GM19240 (cell line): ENCODE data around the gene SIRPD.
"Not testable (repeated sequence)": the region's sequence is repeated elsewhere in the genome, so short reads cannot be mapped to it uniquely, and the experiment has no call there.

Experiments used
- DNase-seq: peaks from one replicate; pipeline ENCODE4 v3.0.0; 2011; ENCODE audit warnings: low spot score; ENCODE audit not compliant: insufficient read length

The SIRPD gene

GRCh38 chr20:1557605-1558004, at the start of gene SIRPD:
Gene SIRPD, minus strand, starts transcription at chr20:1557705. Its CDS starts 52 bp downstream, at chr20:1557653.
- DNase-seq, result no peak

GRCh38 chr20:1600736-1601135, 43.2 kb upstream of the SIRPD start:
- no peak for DNase-seq

- no peak for DNase-seq
These were observed 37.8 kb upstream of the SIRPD start for GRCh38 chr20:1595333-1595732.

GRCh38 chr20:1588533-1589460, 31.3 kb upstream of the SIRPD start:
- DNase-seq, result no peak

GRCh38 chr20:1587781-1588532, 30.5 kb upstream of the SIRPD start:
- DNase-seq, result no peak

- DNase-seq, result no peak
These were observed 22.0 kb upstream of the SIRPD start for GRCh38 chr20:1579488-1579887.

- DNase-seq, result no peak
These were observed 20.4 kb upstream of the SIRPD start for GRCh38 chr20:1577906-1578305.

- DNase-seq, result not testable (repeated sequence)
These were observed 19.8 kb upstream of the SIRPD start for GRCh38 chr20:1577313-1577712.

- DNase-seq, result no peak
These were observed 19.1 kb upstream of the SIRPD start for GRCh38 chr20:1576641-1577040.

- not testable (repeated sequence) for DNase-seq
These were observed 18.5 kb upstream of the SIRPD start for GRCh38 chr20:1576003-1576402.

- DNase-seq, result not testable (repeated sequence)
These were observed 14.1 kb upstream of the SIRPD start for GRCh38 chr20:1571583-1571982.

GRCh38 chr20:1569415-1569881, 11.9 kb upstream of the SIRPD start:
- no peak for DNase-seq

GRCh38 chr20:1568163-1568490, 10.6 kb upstream of the SIRPD start:
- no peak for DNase-seq

GRCh38 chr20:1567392-1568162, 10.1 kb upstream of the SIRPD start:
- DNase-seq, result no peak

- no peak for DNase-seq
These were observed 9.2 kb upstream of the SIRPD start for GRCh38 chr20:1566701-1567100.

GRCh38 chr20:1565461-1565860, 8.0 kb upstream of the SIRPD start:
- no peak for DNase-seq

- DNase-seq, result no peak
These were observed 6.1 kb upstream of the SIRPD start for GRCh38 chr20:1563598-1563997.

- DNase-seq, result no peak
These were observed 5.1 kb upstream of the SIRPD start for GRCh38 chr20:1562622-1563021.

- DNase-seq, result no peak
These were observed 3.8 kb upstream of the SIRPD start for GRCh38 chr20:1561350-1561749.

- DNase-seq, result no peak
These were observed 1.6 kb downstream of the SIRPD start for GRCh38 chr20:1555952-1556351.

GRCh38 chr20:1539816-1540419, 17.6 kb downstream of the SIRPD start:
- no peak for DNase-seq
